Heart left ventricle (tissue), 13 donors: Measurements from ENCODE around the gene NRTN.

Experiments
- POLR2A ChIP-seq, 2 donors: fragments of 450-650 bp; IDR thresholded peaks; one replicate each; pipeline ENCODE4 v1.6.1; 2017; ENCODE audit warnings: antibody characterized with exemption in 2 of 2, mild to moderate bottlenecking in 2 of 2, moderate library complexity in 2 of 2
- TF ChIP-seq, protein P1 (sequence below), 12 donors: fragments of 200-600 bp; sonication (generic) in 4 of 12; IDR thresholded peaks; one replicate each; pipeline versions ENCODE4 v1.5.0 to v1.8.0; 2018 to 2022; ENCODE audit warnings: antibody characterized with exemption in 12 of 12, mild to moderate bottlenecking in 5 of 12
- donor health status: ischemic (EF 13 %, LVEDD 7.1; RV severe dilation, severe dysfunction).
- donor health status: DM: no; HTN: yes; CAD: no.
- donor health status: DM: no; HTN: no; CAD: no.
- donor health status: ischemic (EF 25% LVEDD 6.9; RV normal size, moderate dysfunction).
- donor health status: ischemic (EF 25% LVEDD 5.7; RV mildly dilated, moderate dysfunction).
- donor health status: ischemic (EF 35%, LVEDD 5.7; RV mildly dilated, moderate dysfunction).
- donor health status: nonischemic (EF 11% LVEDD 7.7; RV severe dilation, severe dysfunction).
- donor health status: DM: yes; HTN: yes; CAD: no.
- donor health status: PGD.
- donor health status: ischemic (EF 29% LVEDD 5.4; RV normal size, mild dysfunction).
- donor health status: nonischemic (EF 23%, LVEDD 6.1; RV moderate dilation, normal function).

DNA sequence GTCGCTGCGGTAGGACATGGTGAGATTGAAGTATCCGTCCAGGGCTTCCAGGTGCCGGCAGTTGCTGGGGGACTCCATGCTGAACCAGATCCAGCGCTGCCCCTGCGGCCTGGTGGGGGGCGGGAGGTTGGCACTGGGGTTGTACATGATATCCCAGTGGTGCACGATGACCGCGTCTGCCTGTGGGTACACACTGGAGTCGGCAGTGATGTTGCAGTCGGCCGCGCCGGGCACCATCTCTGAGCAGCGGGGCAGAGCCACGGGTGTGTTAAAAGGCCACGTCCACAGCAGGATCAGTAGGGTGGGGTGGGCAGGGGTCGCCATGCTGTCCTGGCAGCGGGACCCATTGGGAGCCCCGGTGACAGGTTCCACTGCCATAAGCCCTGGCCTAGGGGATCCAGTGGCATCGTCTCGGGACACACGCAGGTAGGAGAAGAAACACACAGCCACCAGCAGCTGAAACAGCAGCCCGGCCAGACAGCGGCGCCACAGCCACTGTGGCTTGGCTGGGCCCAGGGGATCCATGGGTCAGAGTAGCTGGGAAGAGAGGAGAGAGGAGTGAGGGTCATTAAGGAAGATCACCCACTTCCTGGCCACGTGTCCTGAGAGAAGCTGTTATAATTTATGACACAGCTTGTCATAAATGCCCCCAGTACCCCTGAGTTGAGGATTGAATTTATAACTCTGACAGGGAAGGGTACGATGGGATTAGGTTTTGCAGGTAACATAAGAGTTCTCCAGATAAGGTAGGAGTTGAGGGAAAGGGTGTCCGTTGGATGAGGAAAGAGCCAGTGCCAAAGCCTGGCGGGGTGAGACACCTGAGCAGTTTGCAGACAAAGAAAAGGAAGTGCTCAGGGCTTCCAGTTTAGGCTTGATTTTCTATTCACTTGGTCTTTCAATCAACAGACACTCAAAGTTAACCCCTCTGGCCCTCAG, 62.6 kb downstream of the NRTN start:
- TF ChIP-seq, protein P1, sequence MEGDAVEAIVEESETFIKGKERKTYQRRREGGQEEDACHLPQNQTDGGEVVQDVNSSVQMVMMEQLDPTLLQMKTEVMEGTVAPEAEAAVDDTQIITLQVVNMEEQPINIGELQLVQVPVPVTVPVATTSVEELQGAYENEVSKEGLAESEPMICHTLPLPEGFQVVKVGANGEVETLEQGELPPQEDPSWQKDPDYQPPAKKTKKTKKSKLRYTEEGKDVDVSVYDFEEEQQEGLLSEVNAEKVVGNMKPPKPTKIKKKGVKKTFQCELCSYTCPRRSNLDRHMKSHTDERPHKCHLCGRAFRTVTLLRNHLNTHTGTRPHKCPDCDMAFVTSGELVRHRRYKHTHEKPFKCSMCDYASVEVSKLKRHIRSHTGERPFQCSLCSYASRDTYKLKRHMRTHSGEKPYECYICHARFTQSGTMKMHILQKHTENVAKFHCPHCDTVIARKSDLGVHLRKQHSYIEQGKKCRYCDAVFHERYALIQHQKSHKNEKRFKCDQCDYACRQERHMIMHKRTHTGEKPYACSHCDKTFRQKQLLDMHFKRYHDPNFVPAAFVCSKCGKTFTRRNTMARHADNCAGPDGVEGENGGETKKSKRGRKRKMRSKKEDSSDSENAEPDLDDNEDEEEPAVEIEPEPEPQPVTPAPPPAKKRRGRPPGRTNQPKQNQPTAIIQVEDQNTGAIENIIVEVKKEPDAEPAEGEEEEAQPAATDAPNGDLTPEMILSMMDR (IDR thresholded peaks at IDR 0.05): no peak
- TF ChIP-seq POLR2A (IDR thresholded peaks at IDR 0.05): no peak
